BE2C (cell line): ENCODE measurements around the gene C14orf93.

Source experiments
- DNase-seq: peaks from one replicate; pipeline ENCODE4 v3.0.0-alpha.2; 2020
- H3K27me3 ChIP-seq: fragments of 250-450 bp; sonication (Bioruptor Pico); 2 replicates; pipeline ENCODE4 v1.5.1; 2020; ENCODE audit warnings: mild to moderate bottlenecking
- H3K36me3 ChIP-seq: fragments of 250-450 bp; sonication (Bioruptor Pico); 2 replicates; pipeline ENCODE4 v1.5.1; 2020; ENCODE audit warnings: mild to moderate bottlenecking
- H3K4me1 ChIP-seq: fragments of 250-450 bp; sonication (Bioruptor Pico); 2 replicates; pipeline ENCODE4 v1.5.1; 2020
- H3K4me3 ChIP-seq: 2 replicates; pipeline ENCODE4 v1.5.1; 2011; ENCODE audit warnings: low read depth, low read length
- H3K9me3 ChIP-seq: fragments of 250-450 bp; sonication (Bioruptor Pico); 2 replicates; pipeline ENCODE4 v1.5.1; 2020
- TF ChIP-seq, protein P1 (sequence below): IDR thresholded peaks from 2 replicates; pipeline ENCODE4 v1.5.1; 2012; ENCODE audit warnings: mild to moderate bottlenecking, low read depth, low read length

The C14orf93 gene

DNA sequence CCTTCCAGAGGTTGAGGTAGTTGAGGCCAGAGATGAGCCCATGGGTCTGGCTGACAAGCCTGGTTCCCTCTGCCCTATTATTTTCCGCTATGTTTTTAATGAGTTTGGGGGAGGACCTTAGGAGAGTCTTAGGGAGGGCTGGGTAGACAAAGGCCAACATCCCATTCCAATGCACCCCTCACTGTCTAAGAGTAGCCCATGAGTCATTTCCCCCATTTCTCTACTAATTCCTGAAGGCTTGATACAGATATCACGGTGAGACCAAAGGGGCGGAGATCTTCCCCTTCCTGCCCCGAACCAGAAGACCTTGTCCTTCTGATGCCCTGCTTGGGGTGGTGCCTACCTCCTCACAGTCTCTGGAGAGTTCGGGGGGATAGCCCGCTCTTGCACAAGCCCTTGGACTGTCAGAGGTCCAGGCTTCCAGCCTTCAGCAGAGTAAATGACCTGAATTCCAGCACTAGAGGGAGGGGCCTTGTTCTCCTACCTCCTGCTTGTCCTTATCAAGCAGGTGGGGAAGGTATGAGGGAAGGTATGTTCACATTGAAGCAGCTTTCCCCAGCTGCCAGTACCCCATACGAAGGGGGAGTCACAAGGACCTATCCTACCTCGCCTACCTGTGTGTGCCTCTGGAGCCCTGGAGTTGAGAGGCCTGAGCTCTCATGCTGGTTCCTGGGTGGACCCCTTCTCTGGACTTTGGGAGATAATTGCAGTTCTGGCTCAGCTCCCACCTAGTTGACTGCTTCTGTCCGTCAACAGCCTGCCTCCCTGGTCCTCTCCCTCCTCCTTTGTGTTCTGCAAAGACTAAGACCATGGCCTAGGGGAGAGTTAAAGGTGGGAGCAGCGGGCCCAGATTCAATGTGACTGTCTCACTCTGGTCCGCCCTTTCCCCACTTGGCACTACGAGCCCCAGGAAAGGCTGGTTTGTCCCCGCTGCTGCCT, 35.7 kb upstream of the C14orf93 start:
- peaks cover 32% of the 10 kb centered on the region for H3K36me3 ChIP-seq
- peaks cover 13% of the 10 kb centered on the region for H3K4me1 ChIP-seq
- DNase-seq: no peak
- TF ChIP-seq, protein P1, sequence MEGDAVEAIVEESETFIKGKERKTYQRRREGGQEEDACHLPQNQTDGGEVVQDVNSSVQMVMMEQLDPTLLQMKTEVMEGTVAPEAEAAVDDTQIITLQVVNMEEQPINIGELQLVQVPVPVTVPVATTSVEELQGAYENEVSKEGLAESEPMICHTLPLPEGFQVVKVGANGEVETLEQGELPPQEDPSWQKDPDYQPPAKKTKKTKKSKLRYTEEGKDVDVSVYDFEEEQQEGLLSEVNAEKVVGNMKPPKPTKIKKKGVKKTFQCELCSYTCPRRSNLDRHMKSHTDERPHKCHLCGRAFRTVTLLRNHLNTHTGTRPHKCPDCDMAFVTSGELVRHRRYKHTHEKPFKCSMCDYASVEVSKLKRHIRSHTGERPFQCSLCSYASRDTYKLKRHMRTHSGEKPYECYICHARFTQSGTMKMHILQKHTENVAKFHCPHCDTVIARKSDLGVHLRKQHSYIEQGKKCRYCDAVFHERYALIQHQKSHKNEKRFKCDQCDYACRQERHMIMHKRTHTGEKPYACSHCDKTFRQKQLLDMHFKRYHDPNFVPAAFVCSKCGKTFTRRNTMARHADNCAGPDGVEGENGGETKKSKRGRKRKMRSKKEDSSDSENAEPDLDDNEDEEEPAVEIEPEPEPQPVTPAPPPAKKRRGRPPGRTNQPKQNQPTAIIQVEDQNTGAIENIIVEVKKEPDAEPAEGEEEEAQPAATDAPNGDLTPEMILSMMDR: no peak
- H3K9me3 ChIP-seq: no peaks in the 10 kb centered on the region
- H3K27me3 ChIP-seq: no peaks in the 10 kb centered on the region
- H3K4me3 ChIP-seq: no peak overlapping the region

DNA sequence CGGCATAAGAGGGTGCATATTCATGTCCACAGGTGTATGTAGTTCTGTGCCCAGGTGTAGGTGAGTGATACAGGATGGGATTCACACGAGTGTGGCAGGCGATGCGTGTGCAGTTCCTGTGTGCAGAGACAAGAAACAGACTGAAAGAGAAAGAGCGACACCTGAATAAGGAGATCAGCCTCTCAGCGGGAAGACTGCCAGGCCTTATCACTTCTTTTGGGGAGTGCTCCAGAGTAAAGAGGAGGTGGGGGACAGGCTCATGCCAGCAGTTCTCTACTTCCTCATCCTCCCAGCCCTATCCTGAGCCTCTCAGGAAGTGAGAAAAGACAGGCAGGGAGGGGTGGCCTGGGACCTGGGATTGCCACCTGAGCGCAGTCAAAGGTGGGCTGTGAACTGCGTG, 34.9 kb upstream of the C14orf93 start:
- Histone ChIP-seq H3K9me3 (no peaks in the 10 kb centered on the region), H3K4me1 (peaks cover 13% of the 10 kb centered on the region), H3K27me3 (no peaks in the 10 kb centered on the region), H3K36me3 (peaks cover 24% of the 10 kb centered on the region), H3K4me3 (no peak overlapping the region)
- DNase-seq: no peak
- TF ChIP-seq, protein P1: no peak

DNA sequence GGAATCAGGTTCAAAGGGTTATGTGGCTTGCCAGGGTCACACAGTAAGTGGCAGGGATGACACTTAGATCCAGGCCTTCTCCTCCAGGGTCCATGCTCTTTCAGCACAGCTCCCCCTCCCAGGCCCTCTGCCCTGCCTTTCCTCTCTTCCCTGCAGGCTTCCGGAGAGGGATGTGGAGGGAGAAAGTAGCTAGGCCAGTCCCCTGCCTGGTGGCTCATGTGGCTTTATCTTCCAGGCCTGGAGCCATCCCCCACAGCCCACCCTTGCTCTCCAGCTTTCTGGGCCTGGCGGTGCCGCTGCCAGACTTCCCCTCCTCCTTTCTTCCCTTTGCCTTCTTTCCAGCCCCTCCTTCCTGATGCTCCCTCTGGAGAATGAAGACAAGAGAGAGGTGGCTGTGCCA, 33.8 kb upstream of the C14orf93 start:
- Histone ChIP-seq H3K4me3 (no peak overlapping the region), H3K4me1 (peaks cover 13% of the 10 kb centered on the region), H3K27me3 (no peaks in the 10 kb centered on the region), H3K36me3 (peaks cover 13% of the 10 kb centered on the region), H3K9me3 (no peaks in the 10 kb centered on the region)
- TF ChIP-seq, protein P1: no peak
- peak; percentile 57 for DNase-seq

DNA sequence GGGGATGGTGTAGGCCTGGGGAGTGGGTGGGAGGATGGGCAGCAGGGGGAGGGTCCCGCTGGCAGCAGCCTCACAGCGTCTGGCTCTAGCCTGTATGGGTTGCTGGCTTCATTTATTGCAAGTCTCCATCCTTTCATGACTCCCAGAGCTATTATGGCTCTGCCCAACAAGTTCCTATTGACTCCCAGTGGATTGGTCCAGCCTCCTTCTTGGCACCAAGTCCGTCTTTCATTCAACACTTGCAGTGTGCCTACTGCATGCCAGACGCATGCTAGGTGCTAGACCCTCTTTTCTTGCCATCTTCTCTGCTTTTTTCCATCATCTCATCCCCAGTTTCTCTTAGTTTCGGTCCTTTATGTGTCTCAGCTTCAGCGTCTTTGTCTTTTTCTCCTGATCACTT, 33.2 kb upstream of the C14orf93 start:
- H3K36me3 ChIP-seq: peaks cover 7% of the 10 kb centered on the region
- DNase-seq: no peak
- TF ChIP-seq, protein P1: no peak
- no peaks in the 10 kb centered on the region for H3K9me3 ChIP-seq
- H3K4me1 ChIP-seq: peaks cover 13% of the 10 kb centered on the region
- H3K4me3 ChIP-seq: no peak overlapping the region
- H3K27me3 ChIP-seq: no peaks in the 10 kb centered on the region

DNA sequence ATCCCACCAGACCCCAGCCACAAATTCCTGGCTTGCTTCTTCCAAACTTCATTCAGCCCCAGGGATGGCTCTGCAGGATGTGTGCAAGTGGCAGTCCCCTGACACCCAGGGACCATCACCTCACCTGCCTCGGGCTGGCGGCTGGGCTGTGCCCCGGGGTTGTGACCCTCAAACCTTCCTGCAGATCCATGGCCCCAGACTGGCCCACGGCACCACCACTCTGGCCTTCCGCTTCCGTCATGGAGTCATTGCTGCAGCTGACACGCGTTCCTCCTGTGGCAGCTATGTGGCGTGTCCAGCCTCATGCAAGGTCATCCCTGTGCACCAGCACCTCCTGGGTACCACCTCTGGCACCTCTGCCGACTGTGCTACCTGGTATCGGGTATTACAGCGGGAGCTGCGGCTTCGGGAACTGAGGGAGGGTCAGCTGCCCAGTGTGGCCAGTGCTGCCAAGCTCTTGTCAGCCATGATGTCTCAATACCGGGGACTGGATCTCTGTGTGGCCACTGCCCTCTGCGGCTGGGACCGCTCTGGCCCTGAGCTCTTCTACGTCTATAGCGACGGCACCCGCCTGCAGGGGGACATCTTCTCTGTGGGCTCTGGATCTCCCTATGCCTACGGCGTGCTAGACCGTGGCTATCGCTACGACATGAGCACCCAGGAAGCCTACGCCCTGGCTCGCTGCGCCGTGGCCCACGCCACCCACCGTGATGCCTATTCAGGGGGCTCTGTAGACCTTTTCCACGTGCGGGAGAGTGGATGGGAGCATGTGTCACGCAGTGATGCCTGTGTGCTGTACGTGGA, 32.4 kb upstream of the C14orf93 start, which contains the start of gene PSMB11:
Gene PSMB11 (plus strand): TSS at position 51 of the 804 bp plus-strand sequence. CDS start 14 bp downstream, at position 65.
- no peaks in the 10 kb centered on the region for H3K9me3 ChIP-seq
- peaks cover 13% of the 10 kb centered on the region for H3K4me1 ChIP-seq
- no peaks in the 10 kb centered on the region for H3K27me3 ChIP-seq
- H3K4me3 ChIP-seq: no peak within 1 kb of the TSS
- peaks cover 3% of the 10 kb centered on the region for H3K36me3 ChIP-seq
- TF ChIP-seq, protein P1: no peak
- no peak for DNase-seq
